Astrocyte (in vitro differentiated cells and primary cell): ENCODE results near the gene ARL8B. TPM values are rescaled to one million over a fixed set of nuclear protein-coding genes. Genes with fewer than 3 reads are reported as not detected.

ENCODE experiments used
- DNase-seq: peaks from one replicate; pipeline ENCODE4 v3.0.0-alpha.2; 2010; ENCODE audit warnings: low read depth
- FAIRE-seq: peaks from 2 replicates; lab custom pipeline; 2011; peaks lifted over from hg19 to GRCh38; lab: Jason Lieb, UNC
- H2AFZ ChIP-seq: 2 replicates; pipeline ENCODE4 v1.6.0; 2012; ENCODE audit warnings: low read depth, low read length, inconsistent platforms
- H3K27ac ChIP-seq: 2 replicates; pipeline ENCODE4 v1.5.1; 2011; ENCODE audit warnings: low read depth, low read length, inconsistent platforms
- H3K27me3 ChIP-seq: 2 replicates; pipeline ENCODE4 v1.6.0; 2011; ENCODE audit warnings: low read length, inconsistent platforms; ENCODE audit not compliant: insufficient read depth
- H3K36me3 ChIP-seq: 2 replicates; pipeline ENCODE4 v1.5.1; 2011; ENCODE audit warnings: low read length, inconsistent platforms; ENCODE audit not compliant: insufficient read depth
- H3K4me1 ChIP-seq: 2 replicates; pipeline ENCODE4 v1.5.1; 2011; ENCODE audit warnings: low read length, inconsistent platforms; ENCODE audit not compliant: insufficient read depth
- H3K4me2 ChIP-seq: 2 replicates; pipeline ENCODE4 v1.6.0; 2012; ENCODE audit warnings: low read length, inconsistent platforms
- H3K4me3 ChIP-seq: 2 replicates; pipeline ENCODE4 v1.5.1; 2011; ENCODE audit warnings: low read depth, mild to moderate bottlenecking, low read length, inconsistent platforms; ENCODE audit not compliant: insufficient read depth
- H3K79me2 ChIP-seq: 2 replicates; pipeline ENCODE4 v1.6.0; 2012; ENCODE audit warnings: mild to moderate bottlenecking, low read length, inconsistent platforms; ENCODE audit not compliant: insufficient read depth
- H3K9ac ChIP-seq: 2 replicates; pipeline ENCODE4 v1.6.0; 2012; ENCODE audit warnings: mild to moderate bottlenecking, low read length, inconsistent platforms
- H3K9me3 ChIP-seq: 2 replicates; pipeline ENCODE4 v1.5.1; 2012; ENCODE audit warnings: low read depth, mild to moderate bottlenecking, low read length, inconsistent platforms; ENCODE audit not compliant: insufficient read depth
- H4K20me1 ChIP-seq: 2 replicates; pipeline ENCODE4 v1.6.0; 2012; ENCODE audit warnings: low read length, inconsistent platforms; ENCODE audit not compliant: insufficient read depth
- H3K27ac Mint-ChIP-seq: one replicate; pipeline ENCODE4 v1.8.0; 2021; ENCODE audit warnings: mild to moderate bottlenecking, mixed read lengths; ENCODE audit not compliant: unreplicated experiment
- H3K27me3 Mint-ChIP-seq: one replicate; pipeline ENCODE4 v1.8.0; 2021; ENCODE audit warnings: low read depth, mixed read lengths; ENCODE audit not compliant: unreplicated experiment
- H3K36me3 Mint-ChIP-seq: one replicate; pipeline ENCODE4 v1.8.0; 2021; ENCODE audit warnings: low read depth, mixed read lengths; ENCODE audit not compliant: unreplicated experiment
- H3K4me1 Mint-ChIP-seq: one replicate; pipeline ENCODE4 v1.8.0; 2021; ENCODE audit warnings: low read depth, mixed read lengths; ENCODE audit not compliant: unreplicated experiment
- H3K4me3 Mint-ChIP-seq: one replicate; pipeline ENCODE4 v1.8.0; 2021; ENCODE audit warnings: mild to moderate bottlenecking, moderate library complexity, mixed read lengths; ENCODE audit not compliant: unreplicated experiment
- H3K9me3 Mint-ChIP-seq: one replicate; pipeline ENCODE4 v1.8.0; 2021; ENCODE audit warnings: mild to moderate bottlenecking, mixed read lengths; ENCODE audit not compliant: unreplicated experiment
- CTCF ChIP-seq: IDR thresholded peaks from 2 replicates; pipeline ENCODE4 v1.5.1; 2011; ENCODE audit warnings: low read depth, mild to moderate bottlenecking, inconsistent platforms, low read length, moderate library complexity; ENCODE audit not compliant: insufficient read depth
- EZH2 ChIP-seq: IDR thresholded peaks from 2 replicates; pipeline ENCODE4 v1.6.1; 2012; ENCODE audit warnings: mild to moderate bottlenecking, low read length, inconsistent platforms; ENCODE audit not compliant: insufficient read depth
- total RNA-seq: library from RNA; stranded (reverse); gene quantifications from 2 replicates; pipeline ENCODE4 v1.2.1, GENCODE V29; 2021

ARL8B gene
- total RNA-seq, 1 donor from 2014 or later = 64.1 TPM

- Mint-ChIP-seq H3K27me3 (no peaks in the 10 kb centered on the region), H3K9me3 (no peaks in the 10 kb centered on the region), H3K27ac (no peak overlapping the region), H3K36me3 (no peaks in the 10 kb centered on the region), H3K4me3 (no peak overlapping the region), H3K4me1 (no peaks in the 10 kb centered on the region)
- no peak overlapping the region for H3K9ac ChIP-seq
- no peaks in the 10 kb centered on the region for H3K9me3 ChIP-seq
- H3K79me2 ChIP-seq = no peaks in the 10 kb centered on the region
- no peaks in the 10 kb centered on the region for H4K20me1 ChIP-seq
- H3K4me1 ChIP-seq = no peaks in the 10 kb centered on the region
- DNase-seq (no peak), FAIRE-seq (no peak)
- H3K36me3 ChIP-seq = no peaks in the 10 kb centered on the region
- no peak overlapping the region for H3K4me2 ChIP-seq
- H2AFZ ChIP-seq = no peak overlapping the region
- no peaks in the 10 kb centered on the region for H3K27me3 ChIP-seq
- no peak overlapping the region for H3K27ac ChIP-seq
- no peak for TF ChIP-seq CTCF
- TF ChIP-seq EZH2 = no peak
- no peak overlapping the region for H3K4me3 ChIP-seq
These were observed 6.5 kb upstream of the ARL8B start for GRCh38 chr3:5115506-5116162.

- H3K4me1 ChIP-seq = peaks cover under 1% of the 10 kb centered on the region
- no peaks in the 10 kb centered on the region for H3K36me3 ChIP-seq
- no peak for TF ChIP-seq CTCF
- TF ChIP-seq EZH2 = no peak
- DNase-seq (no peak), FAIRE-seq (no peak)
- H3K27ac Mint-ChIP-seq = no peak overlapping the region
- no peaks in the 10 kb centered on the region for H4K20me1 ChIP-seq
- H3K27me3 Mint-ChIP-seq = no peaks in the 10 kb centered on the region
- H3K4me1 Mint-ChIP-seq = no peaks in the 10 kb centered on the region
- H3K79me2 ChIP-seq = no peaks in the 10 kb centered on the region
- H3K27me3 ChIP-seq = no peaks in the 10 kb centered on the region
- H3K27ac ChIP-seq = no peak overlapping the region
- no peaks in the 10 kb centered on the region for H3K9me3 Mint-ChIP-seq
- no peak overlapping the region for H3K4me3 Mint-ChIP-seq
- H2AFZ ChIP-seq = no peak overlapping the region
- H3K4me2 ChIP-seq = no peak overlapping the region
- H3K4me3 ChIP-seq = no peak overlapping the region
- H3K9me3 ChIP-seq = no peaks in the 10 kb centered on the region
- no peak overlapping the region for H3K9ac ChIP-seq
- no peaks in the 10 kb centered on the region for H3K36me3 Mint-ChIP-seq
These were observed 5.6 kb upstream of the ARL8B start for GRCh38 chr3:5116538-5116937.

GRCh38 chr3:5120446-5120845, 1.6 kb upstream of the ARL8B start:
- Histone ChIP-seq H3K4me3 (no peak overlapping the region), H3K36me3 (no peaks in the 10 kb centered on the region), H3K4me1 (peaks cover 10% of the 10 kb centered on the region), H3K27me3 (no peaks in the 10 kb centered on the region), H3K9ac (no peak overlapping the region), H3K4me2 (no peak overlapping the region), H3K9me3 (no peaks in the 10 kb centered on the region), H4K20me1 (peaks cover 30% of the 10 kb centered on the region), H2AFZ (no peak overlapping the region), H3K27ac (no peak overlapping the region), H3K79me2 (peaks cover 34% of the 10 kb centered on the region)
- peaks cover 7% of the 10 kb centered on the region for H3K4me1 Mint-ChIP-seq
- no peak for DNase-seq
- no peak for TF ChIP-seq EZH2
- no peak for TF ChIP-seq CTCF
- H3K4me3 Mint-ChIP-seq = no peak overlapping the region
- no peaks in the 10 kb centered on the region for H3K9me3 Mint-ChIP-seq
- H3K36me3 Mint-ChIP-seq = no peaks in the 10 kb centered on the region
- no peak for FAIRE-seq
- H3K27ac Mint-ChIP-seq = no peak overlapping the region
- H3K27me3 Mint-ChIP-seq = no peaks in the 10 kb centered on the region
